Peyer's patch (tissue), 4 donors: ENCODE measurements around the gene DOK5.

Experiments
- CTCF ChIP-seq, 6 experiments: fragments of 450-650 bp in 4 of 6; fragments of 200-600 bp in 2 of 6; sonication (generic) in 1 of 6; IDR thresholded peaks; one replicate each; pipeline ENCODE4 v1.5.1; 2017 to 2019; ENCODE audit warnings: antibody characterized with exemption in 6 of 6, mild to moderate bottlenecking in 3 of 6, moderate library complexity in 1 of 6
- POLR2A ChIP-seq, 2 donors: fragments of 450-650 bp; IDR thresholded peaks; one replicate each; pipeline ENCODE4 v1.5.1; 2017; ENCODE audit warnings: antibody characterized with exemption in 2 of 2, mild to moderate bottlenecking in 2 of 2, moderate library complexity in 2 of 2

GRCh38 chr20:54688476-54688875, 213.1 kb downstream of the DOK5 start:
- TF ChIP-seq CTCF (IDR thresholded peaks at IDR 0.05) (no peak), POLR2A (IDR thresholded peaks at IDR 0.05) (no peak)
